GM12878 (cell line): ENCODE data around the gene TNFRSF14. TPM values are rescaled to one million over a fixed set of nuclear protein-coding genes. Genes with fewer than 3 reads are reported as not detected.

Experiments used
- ATAC-seq: fragments of 200-7000 bp; cut with Tn5 transposase; 3 replicates; pipeline ENCODE4 v1.9.1; 2020; ENCODE audit warnings: mild to moderate bottlenecking, moderate library complexity
- BruUV-seq: library from RNA; stranded (reverse); fragments of 400-500 nt; replicated peaks from 2 replicates; lab custom pipeline; 2021; lab: Mats Ljungman, UMichigan
- CTCF ChIA-PET: fragments of 300-600 bp; sonication (Branson Sonifier 250); formaldehyde crosslinking; extraction: SDS; loops from one replicate; lab custom pipeline; 2021; ENCODE audit warnings: inconsistent platforms; lab: Yijun Ruan, JAX
- POLR2A ChIA-PET: fragments of 350-600 bp; formaldehyde crosslinking; extraction: SDS; loops from one replicate; lab custom pipeline; 2021; ENCODE audit warnings: inconsistent platforms; lab: Charles Lee
- RAD21 ChIA-PET: fragments of 300-600 bp; sonication (Branson Sonifier 250); formaldehyde crosslinking; loops from one replicate; lab custom pipeline; 2023; ENCODE audit warnings: antibody characterized with exemption; ENCODE audit not compliant: unreplicated experiment; lab: Charles Lee
- SMC1A ChIA-PET: fragments of 300-600 bp; sonication (Branson Sonifier 250); formaldehyde crosslinking; loops from one replicate; lab custom pipeline; 2023; ENCODE audit not compliant: unreplicated experiment, uncharacterized antibody; lab: Charles Lee
- DNase-seq: peaks from one replicate; pipeline ENCODE4 v3.0.0-alpha.2; 2011; ENCODE audit warnings: low read depth, low spot score
- FAIRE-seq: peaks from 3 replicates; lab custom pipeline; 2011; peaks lifted over from hg19 to GRCh38; lab: Jason Lieb, UNC
- H2AFZ ChIP-seq: 2 replicates; pipeline ENCODE4 v1.6.0; 2011; ENCODE audit warnings: low read depth, low read length, control low read depth; ENCODE audit not compliant: control insufficient read depth
- H3K27ac ChIP-seq: 2 replicates; pipeline ENCODE4 v1.5.1; 2011; ENCODE audit warnings: control low read depth; ENCODE audit not compliant: control insufficient read depth, insufficient read depth
- H3K27me3 ChIP-seq, 2 experiments: replicated peaks in 1 of 2; 2 replicates each; pipeline versions ENCODE4 v1.6.0 to v1.6.1; 2011; ENCODE audit warnings: low read length in 1 of 2; ENCODE audit not compliant: control insufficient read depth in 2 of 2, insufficient read depth in 2 of 2
- H3K36me3 ChIP-seq, 2 experiments: 2 replicates each; pipeline ENCODE4 v1.5.1; 2011; ENCODE audit warnings: low read length in 1 of 2; ENCODE audit not compliant: control insufficient read depth in 2 of 2, insufficient read depth in 2 of 2
- H3K4me1 ChIP-seq: 2 replicates; pipeline ENCODE4 v1.6.1; 2011; ENCODE audit warnings: mild to moderate bottlenecking, low read length, moderate library complexity, mixed read lengths; ENCODE audit not compliant: control insufficient read depth, insufficient read depth
- H3K4me2 ChIP-seq: 2 replicates; pipeline ENCODE4 v1.6.0; 2011; ENCODE audit warnings: control low read depth; ENCODE audit not compliant: control insufficient read depth, insufficient read depth
- H3K4me3 ChIP-seq: fragments of 200-600 bp; sonication (generic); 2 replicates; pipeline ENCODE4 v1.5.1; 2016
- H3K79me2 ChIP-seq: 2 replicates; pipeline ENCODE4 v1.6.0; 2011; ENCODE audit warnings: low read length; ENCODE audit not compliant: control insufficient read depth, insufficient read depth
- H3K9ac ChIP-seq: 2 replicates; pipeline ENCODE4 v1.8.0; 2011; ENCODE audit warnings: low read length, control low read depth, mixed read lengths; ENCODE audit not compliant: control insufficient read depth, insufficient read depth
- H3K9me3 ChIP-seq: replicated peaks from 3 replicates; pipeline ENCODE4 v1.5.1; 2011; ENCODE audit warnings: mild to moderate bottlenecking, low read length; ENCODE audit not compliant: control insufficient read depth, insufficient read depth
- H4K20me1 ChIP-seq: 2 replicates; pipeline ENCODE4 v1.6.0; 2011; ENCODE audit not compliant: control insufficient read depth, insufficient read depth
- NR2F1 ChIP-seq: fragments of 450-650 bp; conservative IDR thresholded peaks from 2 replicates; pipeline ENCODE4 v1.6.1; 2017; ENCODE audit warnings: mild to moderate bottlenecking
- WGBS: methylation state at CpG from one replicate; pipeline ENCODE4 v1.1.6; 2016; ENCODE audit warnings: low lambda C conversion rate; ENCODE audit not compliant: insufficient replicate concordance, insufficient coverage; ENCODE audit errors: missing lambda C conversion rate; 5-methylcytosine and 5-hydroxymethylcytosine counted together
- in situ Hi-C: fragments of 300-500 bp; cut with MboI; formaldehyde crosslinking; loops from 9 replicates; pipeline ENCODE4 v1.14.3; 2018; ENCODE audit warnings: mixed read lengths
- intact Hi-C: fragments of 100-400 bp; cut with micrococcal nuclease; formaldehyde crosslinking; loops from one replicate; pipeline ENCODE4 v1.14.2; 2022; ENCODE audit not compliant: unreplicated experiment
- polyA plus RNA-seq, 11 experiments: library from polyadenylated mRNA; depleted of rRNA in 4 of 11; unstranded in 6 of 11; stranded (reverse) in 5 of 11; fragments of >200 nt; fragmentation: Nextera tagmentation in 4 of 11; fragmentation: Illumina TruSeq in 1 of 11; extraction: Ambion mirVana in 4 of 11; extraction: Trizol in 1 of 11; gene quantifications; 1 replicate in 1 of 11; 2 replicates in 10 of 11; pipeline versions ENCODE4 v1.2.1 to v1.2.3, GENCODE V29; 2011 to 2016; ENCODE audit warnings: inconsistent platforms in 2 of 11, missing spikeins in 2 of 11, low read depth in 1 of 11
- total RNA-seq, 4 experiments: library from RNA; depleted of rRNA in 3 of 4; stranded (reverse); fragments of >200 nt in 3 of 4; fragmentation: Illumina TruSeq in 1 of 4; extraction: Trizol in 1 of 4; gene quantifications; 2 replicates each; pipeline versions ENCODE4 v1.2.1 to v1.2.3, GENCODE V29; 2013 to 2021
- TF ChIP-seq, protein P1 (sequence below): fragments of 450-650 bp; conservative IDR thresholded peaks from 2 replicates; pipeline ENCODE4 v1.6.1; 2017; ENCODE audit warnings: mild to moderate bottlenecking, moderate library complexity

The TNFRSF14 gene
- total and polyA plus RNA-seq, 10 of the 15 experiments (the other 5 are each of a cell fraction or from before 2014, with no cell fraction given) = 0.43 to 114 (median 41.5) TPM

- CTCF ChIA-PET = interaction anchor here (1.1 kb wide), 1 partner anchor 10 kb away, joined by 4 read pairs; no protein-coding TSS in a partner anchor
- BruUV-seq = no TSS peak
- ATAC-seq = no peak
These were observed 15.2 kb downstream of the TNFRSF14 start for GRCh38 chr1:2571348-2571747.

More at GRCh38 chr1:2571348-2571747, 15.2 kb downstream of the TNFRSF14 start:
- FAIRE-seq = no peak
- Histone ChIP-seq H4K20me1 (no peaks in the 10 kb centered on the region), H3K4me1 (peaks cover 10% of the 10 kb centered on the region), H3K4me2 (no peak overlapping the region), H3K9me3 (peaks cover 2% of the 10 kb centered on the region; the same call in 1 of the 3 replicates), H3K4me3 (no peak overlapping the region), H2AFZ (no peak overlapping the region), H3K27me3 (no peaks in the 10 kb centered on the region), H3K36me3 (no peaks in the 10 kb centered on the region), H3K79me2 (no peaks in the 10 kb centered on the region), H3K27ac (no peak overlapping the region), H3K9ac (no peak overlapping the region)
- TF ChIP-seq, protein P1, sequence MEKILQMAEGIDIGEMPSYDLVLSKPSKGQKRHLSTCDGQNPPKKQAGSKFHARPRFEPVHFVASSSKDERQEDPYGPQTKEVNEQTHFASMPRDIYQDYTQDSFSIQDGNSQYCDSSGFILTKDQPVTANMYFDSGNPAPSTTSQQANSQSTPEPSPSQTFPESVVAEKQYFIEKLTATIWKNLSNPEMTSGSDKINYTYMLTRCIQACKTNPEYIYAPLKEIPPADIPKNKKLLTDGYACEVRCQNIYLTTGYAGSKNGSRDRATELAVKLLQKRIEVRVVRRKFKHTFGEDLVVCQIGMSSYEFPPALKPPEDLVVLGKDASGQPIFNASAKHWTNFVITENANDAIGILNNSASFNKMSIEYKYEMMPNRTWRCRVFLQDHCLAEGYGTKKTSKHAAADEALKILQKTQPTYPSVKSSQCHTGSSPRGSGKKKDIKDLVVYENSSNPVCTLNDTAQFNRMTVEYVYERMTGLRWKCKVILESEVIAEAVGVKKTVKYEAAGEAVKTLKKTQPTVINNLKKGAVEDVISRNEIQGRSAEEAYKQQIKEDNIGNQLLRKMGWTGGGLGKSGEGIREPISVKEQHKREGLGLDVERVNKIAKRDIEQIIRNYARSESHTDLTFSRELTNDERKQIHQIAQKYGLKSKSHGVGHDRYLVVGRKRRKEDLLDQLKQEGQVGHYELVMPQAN = no peak
- TF ChIP-seq NR2F1 = no peak
- DNase-seq = no peak
- intact Hi-C loops (no loop called here), in situ Hi-C loops (no loop called here)
- ChIA-PET SMC1A (interaction anchor here (0.9 to 1.5 kb wide), 2 partner anchors 14 to 15 kb away, joined by 3 read pairs; partner anchors contain the start of gene TNFRSF14), POLR2A (interaction anchor here (1.1 to 2.0 kb wide), 4 partner anchors 13 to 24 kb away, joined by 3 to 5 read pairs (median 3); partner anchors contain the start of gene TNFRSF14), RAD21 (no interaction called here)
- WGBS = 91% methylated on average over 9 of the region's 9 CpGs
